Loucy (cell line): Measurements from ENCODE around the gene WDFY1.

ENCODE experiments used
- H2AFZ ChIP-seq: fragments of 200-600 bp; sonication (generic); 2 replicates; pipeline ENCODE4 v1.6.0; 2016; ENCODE audit warnings: antibody characterized with exemption, mild to moderate bottlenecking, low read length, moderate library complexity
- H3F3A ChIP-seq: fragments of 200-600 bp; 2 replicates; pipeline ENCODE4 v1.6.0; 2016; ENCODE audit warnings: antibody characterized with exemption, low read depth, mild to moderate bottlenecking
- H3K27me3 ChIP-seq: fragments of 200-600 bp; sonication (generic); 2 replicates; pipeline ENCODE4 v1.6.1; 2014; ENCODE audit warnings: low read length, mild to moderate bottlenecking; ENCODE audit not compliant: insufficient read depth, poor library complexity, severe bottlenecking
- H3K36me3 ChIP-seq: fragments of 200-600 bp; sonication (generic); 2 replicates; pipeline ENCODE4 v1.6.1; 2016; ENCODE audit warnings: low read length; ENCODE audit not compliant: insufficient read depth
- H3K4me1 ChIP-seq: fragments of 200-600 bp; sonication (generic); 2 replicates; pipeline ENCODE4 v1.5.1; 2014; ENCODE audit warnings: low read length, mild to moderate bottlenecking; ENCODE audit not compliant: insufficient read depth, poor library complexity, severe bottlenecking
- H3K4me2 ChIP-seq: fragments of 200-600 bp; sonication (generic); 2 replicates; pipeline ENCODE4 v1.6.0; 2014; ENCODE audit warnings: antibody characterized with exemption, low read length, low read depth, mild to moderate bottlenecking; ENCODE audit not compliant: poor library complexity, severe bottlenecking
- H3K4me3 ChIP-seq: fragments of 200-600 bp; sonication (generic); 2 replicates; pipeline ENCODE4 v1.5.1; 2014; ENCODE audit warnings: low read length, mild to moderate bottlenecking, mixed read lengths; ENCODE audit not compliant: poor library complexity, severe bottlenecking
- H3K79me2 ChIP-seq: fragments of 200-600 bp; sonication (generic); 2 replicates; pipeline ENCODE4 v1.6.1; 2014; ENCODE audit warnings: low read length; ENCODE audit not compliant: insufficient read depth
- H3K9ac ChIP-seq: fragments of 200-600 bp; sonication (generic); 2 replicates; pipeline ENCODE4 v1.6.0; 2014; ENCODE audit warnings: mild to moderate bottlenecking, low read depth, low read length, moderate library complexity; ENCODE audit not compliant: poor library complexity, severe bottlenecking
- H3K9me2 ChIP-seq: fragments of 200-600 bp; sonication (generic); replicated peaks from 2 replicates; pipeline ENCODE4 v1.6.1; 2016; ENCODE audit warnings: low read depth, low read length, mixed read lengths
- H3K9me3 ChIP-seq: fragments of 200-600 bp; sonication (generic); 2 replicates; pipeline ENCODE4 v1.6.1; 2014; ENCODE audit warnings: mild to moderate bottlenecking, antibody characterized with exemption, low read length, low read depth; ENCODE audit not compliant: insufficient read depth
- H4K20me1 ChIP-seq: fragments of 200-600 bp; sonication (generic); 2 replicates; pipeline ENCODE4 v1.6.0; 2014; ENCODE audit warnings: antibody characterized with exemption, low read length, mild to moderate bottlenecking; ENCODE audit not compliant: insufficient read depth, poor library complexity, severe bottlenecking
- EZH2phosphoT487 ChIP-seq: fragments of 200-600 bp; IDR thresholded peaks from 2 replicates; pipeline ENCODE4 v1.6.1; 2018; ENCODE audit warnings: antibody characterized with exemption, mild to moderate bottlenecking, moderate library complexity, borderline replicate concordance
- TF ChIP-seq, protein P1 (sequence below): fragments of 200-600 bp; sonication (generic); conservative IDR thresholded peaks from 2 replicates; pipeline ENCODE4 v1.5.1; 2014; ENCODE audit warnings: mild to moderate bottlenecking, antibody characterized with exemption, low read length

Gene WDFY1

DNA sequence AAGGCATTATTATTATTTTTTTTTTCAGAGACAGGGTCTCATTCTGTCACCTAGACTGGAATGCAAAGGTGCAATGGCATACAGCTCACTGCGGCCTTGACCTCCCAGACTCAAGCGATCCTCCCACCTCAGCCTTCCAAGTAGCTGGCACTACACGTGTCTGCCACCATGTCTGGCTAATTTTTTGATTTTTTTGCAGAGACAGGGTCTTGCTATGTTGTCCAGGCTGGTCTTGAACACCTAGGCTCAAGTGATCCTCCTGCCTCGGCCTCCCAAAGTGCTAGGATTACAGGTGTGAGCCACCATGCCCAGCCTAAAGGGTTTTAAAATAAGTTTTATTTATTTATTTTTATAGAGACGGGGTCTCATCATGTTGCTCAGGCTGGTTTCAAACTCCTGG lies 62.4 kb downstream of the WDFY1 start:
- no peaks in the 10 kb centered on the region for H3K4me1 ChIP-seq
- H4K20me1 ChIP-seq, result no peaks in the 10 kb centered on the region
- H3K4me2 ChIP-seq, result no peak overlapping the region
- TF ChIP-seq, protein P1, sequence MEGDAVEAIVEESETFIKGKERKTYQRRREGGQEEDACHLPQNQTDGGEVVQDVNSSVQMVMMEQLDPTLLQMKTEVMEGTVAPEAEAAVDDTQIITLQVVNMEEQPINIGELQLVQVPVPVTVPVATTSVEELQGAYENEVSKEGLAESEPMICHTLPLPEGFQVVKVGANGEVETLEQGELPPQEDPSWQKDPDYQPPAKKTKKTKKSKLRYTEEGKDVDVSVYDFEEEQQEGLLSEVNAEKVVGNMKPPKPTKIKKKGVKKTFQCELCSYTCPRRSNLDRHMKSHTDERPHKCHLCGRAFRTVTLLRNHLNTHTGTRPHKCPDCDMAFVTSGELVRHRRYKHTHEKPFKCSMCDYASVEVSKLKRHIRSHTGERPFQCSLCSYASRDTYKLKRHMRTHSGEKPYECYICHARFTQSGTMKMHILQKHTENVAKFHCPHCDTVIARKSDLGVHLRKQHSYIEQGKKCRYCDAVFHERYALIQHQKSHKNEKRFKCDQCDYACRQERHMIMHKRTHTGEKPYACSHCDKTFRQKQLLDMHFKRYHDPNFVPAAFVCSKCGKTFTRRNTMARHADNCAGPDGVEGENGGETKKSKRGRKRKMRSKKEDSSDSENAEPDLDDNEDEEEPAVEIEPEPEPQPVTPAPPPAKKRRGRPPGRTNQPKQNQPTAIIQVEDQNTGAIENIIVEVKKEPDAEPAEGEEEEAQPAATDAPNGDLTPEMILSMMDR, result no peak
- TF ChIP-seq EZH2phosphoT487, result no peak
- no peak overlapping the region for H3K9ac ChIP-seq
- peaks cover 29% of the 10 kb centered on the region; the same call in 1 of the 2 replicates for H3K36me3 ChIP-seq
- H3K79me2 ChIP-seq, result no peaks in the 10 kb centered on the region
- H3F3A ChIP-seq, result no peaks in the 10 kb centered on the region
- H3K9me2 ChIP-seq, result no peaks in the 10 kb centered on the region
- H3K27me3 ChIP-seq, result no peaks in the 10 kb centered on the region
- H3K4me3 ChIP-seq, result no peak overlapping the region
- no peak overlapping the region for H2AFZ ChIP-seq
- H3K9me3 ChIP-seq, result no peaks in the 10 kb centered on the region

- no peaks in the 10 kb centered on the region for H3K4me1 ChIP-seq
- H3K27me3 ChIP-seq, result no peaks in the 10 kb centered on the region
- no peak overlapping the region for H3K9ac ChIP-seq
- H3K79me2 ChIP-seq, result no peaks in the 10 kb centered on the region
- H3K9me3 ChIP-seq, result no peaks in the 10 kb centered on the region
- no peaks in the 10 kb centered on the region for H3K9me2 ChIP-seq
- H3K4me3 ChIP-seq, result no peak overlapping the region
- H3K4me2 ChIP-seq, result no peak overlapping the region
- no peak for TF ChIP-seq EZH2phosphoT487
- TF ChIP-seq, protein P1, result no peak
- H3F3A ChIP-seq, result no peaks in the 10 kb centered on the region
- no peaks in the 10 kb centered on the region for H4K20me1 ChIP-seq
- H3K36me3 ChIP-seq, result peaks cover 35% of the 10 kb centered on the region; the same call in 1 of the 2 replicates
- H2AFZ ChIP-seq, result no peak overlapping the region
Measured at GRCh38 chr2:223880796-223881195, 64.3 kb downstream of the WDFY1 start.

DNA sequence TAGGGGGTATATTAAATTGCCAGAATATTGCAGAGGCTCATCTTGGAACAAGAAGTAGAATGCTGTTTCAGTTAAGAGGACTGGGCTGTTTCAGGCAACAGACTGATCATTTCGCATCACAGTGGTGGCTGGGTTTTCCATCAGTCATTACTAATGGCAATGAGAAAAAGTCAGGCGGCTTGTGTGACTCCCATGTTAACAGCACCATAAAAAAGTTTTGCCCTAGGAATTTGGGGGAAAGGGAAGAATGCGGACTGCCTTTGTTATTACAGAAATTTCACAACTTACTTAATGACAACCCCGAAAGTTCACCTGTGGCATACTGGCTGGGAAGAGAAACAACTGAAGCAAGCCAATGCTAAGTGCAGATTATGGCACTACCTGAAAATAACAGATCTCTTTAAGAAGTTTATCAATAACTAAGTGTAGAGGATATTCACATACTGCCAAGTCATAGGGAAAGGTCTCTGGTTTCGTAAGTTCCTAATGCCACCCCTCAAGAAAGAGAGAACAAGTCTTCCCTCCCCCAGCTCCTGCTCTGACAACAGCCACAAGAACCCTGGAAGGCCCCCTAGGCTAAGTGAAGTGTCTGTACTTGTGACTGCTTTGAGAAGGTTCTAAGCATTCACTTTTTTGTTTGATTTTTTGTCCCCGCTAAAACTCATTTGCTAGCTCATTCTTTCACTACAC lies 67.3 kb downstream of the WDFY1 start:
- Histone ChIP-seq H3K79me2 (no peaks in the 10 kb centered on the region), H3K36me3 (peaks cover 40% of the 10 kb centered on the region; the same call in 1 of the 2 replicates)
- TF ChIP-seq, protein P1, result no peak

More for the DNA sequence above, 67.3 kb downstream of the WDFY1 start:
- H3K9ac ChIP-seq, result no peak overlapping the region
- no peaks in the 10 kb centered on the region for H3K9me2 ChIP-seq
- no peaks in the 10 kb centered on the region for H3K4me1 ChIP-seq
- H3K4me2 ChIP-seq, result no peak overlapping the region
- no peaks in the 10 kb centered on the region for H3F3A ChIP-seq
- H3K9me3 ChIP-seq, result no peaks in the 10 kb centered on the region
- no peaks in the 10 kb centered on the region for H4K20me1 ChIP-seq
- no peaks in the 10 kb centered on the region for H3K27me3 ChIP-seq
- no peak overlapping the region for H3K4me3 ChIP-seq
- H2AFZ ChIP-seq, result no peak overlapping the region
